Measurements from ENCODE around the gene CDR2.

- TF ChIP-seq POLR2AphosphoS5 (IDR thresholded peaks at IDR 0.05; ENCODE audit: borderline replicate concordance, low read depth, low read length) (no peak), EZH2 (IDR thresholded peaks at IDR 0.05) (no peak)
These were observed 33.1 kb upstream of the CDR2 start for GRCh38 chr16:22407486-22407885.

Measured in SK-N-MC (cell line).